Thyroid gland (tissue), 4 donors: ENCODE results near the gene SCN10A.

Experiments used
- POLR2A ChIP-seq, 2 donors: fragments of 450-650 bp; IDR thresholded peaks; one replicate each; pipeline ENCODE4 v1.6.1; 2017; ENCODE audit warnings: antibody characterized with exemption in 2 of 2, mild to moderate bottlenecking in 2 of 2, moderate library complexity in 1 of 2
- TF ChIP-seq, protein P1 (sequence below), 6 experiments: fragments of 200-600 bp in 3 of 6; fragments of 450-650 bp in 3 of 6; sonication (generic) in 3 of 6; IDR thresholded peaks; one replicate each; pipeline ENCODE4 v1.5.1; 2016 to 2019; ENCODE audit warnings: antibody characterized with exemption in 6 of 6, mild to moderate bottlenecking in 2 of 6, inconsistent platforms in 1 of 6, moderate library complexity in 1 of 6

DNA sequence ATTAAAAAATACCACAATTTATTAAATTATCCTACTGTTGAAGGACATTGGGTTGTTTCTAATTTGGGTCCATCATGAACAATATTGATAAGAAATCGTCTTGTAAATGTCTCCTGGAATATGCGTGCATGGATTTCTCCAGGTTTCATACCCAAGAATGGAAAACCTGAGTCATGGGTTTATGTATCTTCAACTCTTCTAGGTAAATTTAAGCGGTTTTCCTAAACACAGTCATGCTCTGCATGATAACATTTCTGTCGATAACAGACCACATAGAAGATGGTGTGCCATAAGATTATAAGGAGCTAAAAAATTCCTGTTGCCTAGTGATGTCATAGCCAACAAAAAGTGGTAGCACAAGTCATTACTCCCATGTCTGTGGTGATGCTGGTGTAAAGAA, 126.7 kb downstream of the SCN10A start:
- TF ChIP-seq, protein P1, sequence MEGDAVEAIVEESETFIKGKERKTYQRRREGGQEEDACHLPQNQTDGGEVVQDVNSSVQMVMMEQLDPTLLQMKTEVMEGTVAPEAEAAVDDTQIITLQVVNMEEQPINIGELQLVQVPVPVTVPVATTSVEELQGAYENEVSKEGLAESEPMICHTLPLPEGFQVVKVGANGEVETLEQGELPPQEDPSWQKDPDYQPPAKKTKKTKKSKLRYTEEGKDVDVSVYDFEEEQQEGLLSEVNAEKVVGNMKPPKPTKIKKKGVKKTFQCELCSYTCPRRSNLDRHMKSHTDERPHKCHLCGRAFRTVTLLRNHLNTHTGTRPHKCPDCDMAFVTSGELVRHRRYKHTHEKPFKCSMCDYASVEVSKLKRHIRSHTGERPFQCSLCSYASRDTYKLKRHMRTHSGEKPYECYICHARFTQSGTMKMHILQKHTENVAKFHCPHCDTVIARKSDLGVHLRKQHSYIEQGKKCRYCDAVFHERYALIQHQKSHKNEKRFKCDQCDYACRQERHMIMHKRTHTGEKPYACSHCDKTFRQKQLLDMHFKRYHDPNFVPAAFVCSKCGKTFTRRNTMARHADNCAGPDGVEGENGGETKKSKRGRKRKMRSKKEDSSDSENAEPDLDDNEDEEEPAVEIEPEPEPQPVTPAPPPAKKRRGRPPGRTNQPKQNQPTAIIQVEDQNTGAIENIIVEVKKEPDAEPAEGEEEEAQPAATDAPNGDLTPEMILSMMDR (IDR thresholded peaks at IDR 0.05) = no peak
- TF ChIP-seq POLR2A (IDR thresholded peaks at IDR 0.05) = no peak
